ENCODE data around the gene TMEM214.

TMEM214 gene

DNA sequence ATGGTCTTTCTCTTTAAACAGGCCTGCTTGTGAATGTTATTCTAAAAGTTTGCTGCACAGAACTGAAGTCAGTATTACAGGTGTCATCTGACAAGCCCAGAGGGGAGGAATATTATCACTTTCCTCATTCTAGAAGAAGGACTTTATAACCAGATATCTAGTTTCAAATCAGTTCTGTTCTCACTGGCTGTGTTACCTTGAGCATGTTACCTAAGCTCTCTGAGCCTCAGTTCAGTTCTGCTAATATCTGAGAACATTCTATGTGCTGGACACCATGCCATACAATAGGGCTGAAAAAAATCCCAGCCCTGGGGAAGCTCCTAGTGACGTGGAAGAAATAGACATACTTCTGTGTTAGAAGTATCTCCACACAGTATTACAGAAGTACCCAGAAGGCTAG lies 34.4 kb upstream of the TMEM214 start:
- no peak for DNase-seq (ENCODE audit: low read depth)
- Histone ChIP-seq H3K9ac (ENCODE audit: low read length) (no peak overlapping the region), H3K36me3 (ENCODE audit: control insufficient read depth, insufficient read depth, low read length, severe bottlenecking) (peaks cover 8% of the 10 kb centered on the region), H3K9me3 (ENCODE audit: control insufficient read depth, low read length) (no peaks in the 10 kb centered on the region), H3K4me1 (ENCODE audit: control insufficient read depth, insufficient read depth, low read length) (no peaks in the 10 kb centered on the region), H3K4me3 (ENCODE audit: low read length) (no peak overlapping the region), H3K27me3 (replicated peaks; ENCODE audit: control insufficient read depth, insufficient read depth, low read length) (no peaks in the 10 kb centered on the region)

- H3K9me3 ChIP-seq (ENCODE audit: control insufficient read depth, low read length): no peaks in the 10 kb centered on the region
- no peaks in the 10 kb centered on the region for H3K27me3 ChIP-seq (replicated peaks; ENCODE audit: control insufficient read depth, insufficient read depth, low read length)
- no peak overlapping the region for H3K4me3 ChIP-seq (ENCODE audit: low read length)
- DNase-seq (ENCODE audit: low read depth): no peak
- peaks cover 7% of the 10 kb centered on the region for H3K4me1 ChIP-seq (ENCODE audit: control insufficient read depth, insufficient read depth, low read length)
- peaks cover 5% of the 10 kb centered on the region for H3K36me3 ChIP-seq (ENCODE audit: control insufficient read depth, insufficient read depth, low read length, severe bottlenecking)
- no peak overlapping the region for H3K9ac ChIP-seq (ENCODE audit: low read length)
Measured at GRCh38 chr2:27000228-27000627, 32.5 kb upstream of the TMEM214 start.

- H3K9me3 ChIP-seq (ENCODE audit: control insufficient read depth, low read length): no peaks in the 10 kb centered on the region
- no peaks in the 10 kb centered on the region for H3K27me3 ChIP-seq (replicated peaks; ENCODE audit: control insufficient read depth, insufficient read depth, low read length)
- H3K36me3 ChIP-seq (ENCODE audit: control insufficient read depth, insufficient read depth, low read length, severe bottlenecking): peaks cover 3% of the 10 kb centered on the region
- no peak overlapping the region for H3K9ac ChIP-seq (ENCODE audit: low read length)
- no peak overlapping the region for H3K4me3 ChIP-seq (ENCODE audit: low read length)
- H3K4me1 ChIP-seq (ENCODE audit: control insufficient read depth, insufficient read depth, low read length): peaks cover 7% of the 10 kb centered on the region
- no peak for DNase-seq (ENCODE audit: low read depth)
Measured at GRCh38 chr2:27000995-27001394, 31.8 kb upstream of the TMEM214 start.

DNA sequence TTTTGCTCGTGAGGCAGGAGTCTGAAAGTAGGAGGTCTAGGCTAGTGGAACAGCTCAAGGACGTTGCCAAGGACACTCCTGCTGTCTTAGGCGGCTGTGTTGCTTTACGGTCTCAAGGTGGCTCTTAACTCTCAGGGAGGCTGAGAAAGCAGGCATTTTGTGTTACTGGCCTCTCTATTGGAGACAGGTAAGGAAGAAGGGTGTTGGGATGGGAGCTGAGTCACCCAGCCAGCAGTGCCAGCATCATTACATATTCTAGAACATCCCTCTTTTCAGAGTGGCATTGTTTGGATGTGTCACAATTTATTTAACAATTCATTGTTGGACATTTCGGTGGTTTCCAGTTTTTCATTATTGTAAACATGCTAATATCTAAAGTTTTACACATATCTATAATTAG lies 30.8 kb upstream of the TMEM214 start:
- H3K4me1 ChIP-seq (ENCODE audit: control insufficient read depth, insufficient read depth, low read length): peaks cover 7% of the 10 kb centered on the region
- H3K9ac ChIP-seq (ENCODE audit: low read length): no peak overlapping the region
- no peak overlapping the region for H3K4me3 ChIP-seq (ENCODE audit: low read length)
- H3K9me3 ChIP-seq (ENCODE audit: control insufficient read depth, low read length): no peaks in the 10 kb centered on the region
- no peak for DNase-seq (ENCODE audit: low read depth)
- H3K27me3 ChIP-seq (replicated peaks; ENCODE audit: control insufficient read depth, insufficient read depth, low read length): no peaks in the 10 kb centered on the region
- H3K36me3 ChIP-seq (ENCODE audit: control insufficient read depth, insufficient read depth, low read length, severe bottlenecking): peaks cover 3% of the 10 kb centered on the region

GRCh38 chr2:27003007-27003406 lies 29.8 kb upstream of the TMEM214 start:
- H3K27me3 ChIP-seq (replicated peaks; ENCODE audit: control insufficient read depth, insufficient read depth, low read length): no peaks in the 10 kb centered on the region
- no peaks in the 10 kb centered on the region for H3K9me3 ChIP-seq (ENCODE audit: control insufficient read depth, low read length)
- peaks cover 7% of the 10 kb centered on the region for H3K4me1 ChIP-seq (ENCODE audit: control insufficient read depth, insufficient read depth, low read length)
- H3K9ac ChIP-seq (ENCODE audit: low read length): no peak overlapping the region
- peaks cover 3% of the 10 kb centered on the region for H3K36me3 ChIP-seq (ENCODE audit: control insufficient read depth, insufficient read depth, low read length, severe bottlenecking)
- no peak for DNase-seq (ENCODE audit: low read depth)
- H3K4me3 ChIP-seq (ENCODE audit: low read length): no peak overlapping the region

GRCh38 chr2:27003857-27004256 lies 28.9 kb upstream of the TMEM214 start:
- H3K4me1 ChIP-seq (ENCODE audit: control insufficient read depth, insufficient read depth, low read length): peaks cover 12% of the 10 kb centered on the region
- no peak overlapping the region for H3K9ac ChIP-seq (ENCODE audit: low read length)

GRCh38 chr2:27006602-27007415 lies 26.0 kb upstream of the TMEM214 start:
- H3K27me3 ChIP-seq (replicated peaks; ENCODE audit: control insufficient read depth, insufficient read depth, low read length): no peaks in the 10 kb centered on the region
- no peak for DNase-seq (ENCODE audit: low read depth)
- no peaks in the 10 kb centered on the region for H3K9me3 ChIP-seq (ENCODE audit: control insufficient read depth, low read length)
- H3K36me3 ChIP-seq (ENCODE audit: control insufficient read depth, insufficient read depth, low read length, severe bottlenecking): no peaks in the 10 kb centered on the region
- no peak overlapping the region for H3K4me3 ChIP-seq (ENCODE audit: low read length)
- H3K9ac ChIP-seq (ENCODE audit: low read length): no peak overlapping the region
- peaks cover 33% of the 10 kb centered on the region for H3K4me1 ChIP-seq (ENCODE audit: control insufficient read depth, insufficient read depth, low read length)

More at GRCh38 chr2:27003857-27004256, 28.9 kb upstream of the TMEM214 start:
- no peak overlapping the region for H3K4me3 ChIP-seq (ENCODE audit: low read length)
- no peaks in the 10 kb centered on the region for H3K27me3 ChIP-seq (replicated peaks; ENCODE audit: control insufficient read depth, insufficient read depth, low read length)
- no peaks in the 10 kb centered on the region for H3K36me3 ChIP-seq (ENCODE audit: control insufficient read depth, insufficient read depth, low read length, severe bottlenecking)
- DNase-seq (ENCODE audit: low read depth): no peak
- no peaks in the 10 kb centered on the region for H3K9me3 ChIP-seq (ENCODE audit: control insufficient read depth, low read length)

GRCh38 chr2:27007416-27008374 lies 25.1 kb upstream of the TMEM214 start:
- no peak for DNase-seq (ENCODE audit: low read depth)
- no peaks in the 10 kb centered on the region for H3K9me3 ChIP-seq (ENCODE audit: control insufficient read depth, low read length)
- H3K27me3 ChIP-seq (replicated peaks; ENCODE audit: control insufficient read depth, insufficient read depth, low read length): no peaks in the 10 kb centered on the region
- no peak overlapping the region for H3K9ac ChIP-seq (ENCODE audit: low read length)
- peaks cover 41% of the 10 kb centered on the region for H3K4me1 ChIP-seq (ENCODE audit: control insufficient read depth, insufficient read depth, low read length)
- H3K4me3 ChIP-seq (ENCODE audit: low read length): no peak overlapping the region
- H3K36me3 ChIP-seq (ENCODE audit: control insufficient read depth, insufficient read depth, low read length, severe bottlenecking): no peaks in the 10 kb centered on the region

DNA sequence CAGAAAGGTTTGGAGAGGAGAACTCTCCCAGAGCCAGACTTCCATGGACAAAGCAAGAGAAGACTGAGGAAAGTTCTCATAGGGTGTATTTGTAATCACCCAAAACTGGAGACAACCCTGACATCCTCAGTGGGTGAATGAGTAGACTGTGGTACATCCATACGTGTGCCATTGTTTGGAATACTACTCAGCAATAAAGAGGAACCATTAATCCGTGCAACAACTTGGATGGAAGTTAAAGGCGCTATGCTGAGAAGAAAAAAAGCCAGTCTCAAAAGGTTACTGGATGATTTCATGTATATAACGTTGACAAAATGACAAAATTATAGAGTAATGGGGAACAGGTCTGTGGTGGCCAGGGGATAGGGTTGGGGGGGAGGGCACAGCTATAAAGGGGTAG lies 24.1 kb upstream of the TMEM214 start:
- Histone ChIP-seq H3K9me3 (ENCODE audit: control insufficient read depth, low read length) (no peaks in the 10 kb centered on the region), H3K4me1 (ENCODE audit: control insufficient read depth, insufficient read depth, low read length) (peaks cover 47% of the 10 kb centered on the region), H3K36me3 (ENCODE audit: control insufficient read depth, insufficient read depth, low read length, severe bottlenecking) (no peaks in the 10 kb centered on the region), H3K9ac (ENCODE audit: low read length) (no peak overlapping the region), H3K4me3 (ENCODE audit: low read length) (no peak overlapping the region), H3K27me3 (replicated peaks; ENCODE audit: control insufficient read depth, insufficient read depth, low read length) (no peaks in the 10 kb centered on the region)
- no peak for DNase-seq (ENCODE audit: low read depth)

DNA sequence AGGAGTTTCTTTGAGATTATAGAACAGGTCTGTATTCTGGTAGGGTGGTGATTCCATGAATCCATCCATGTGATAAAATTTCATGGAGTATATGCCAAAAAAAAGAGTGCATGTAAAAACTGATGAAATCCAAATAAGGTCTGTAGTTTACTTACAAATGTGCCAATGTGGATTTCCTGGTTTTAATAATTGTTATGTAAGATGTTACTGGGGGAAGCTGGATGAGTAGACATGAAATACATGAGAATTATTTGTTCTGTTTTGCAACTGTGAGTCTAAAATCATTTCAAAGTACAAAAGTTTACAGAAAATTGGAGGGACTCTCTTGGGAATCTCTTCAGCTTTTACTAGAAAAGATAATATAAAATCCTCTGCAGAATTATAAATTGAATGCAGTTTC lies 23.7 kb upstream of the TMEM214 start:
- Histone ChIP-seq H3K4me3 (ENCODE audit: low read length) (no peak overlapping the region), H3K9ac (ENCODE audit: low read length) (peak overlapping the region; percentile 44), H3K36me3 (ENCODE audit: control insufficient read depth, insufficient read depth, low read length, severe bottlenecking) (no peaks in the 10 kb centered on the region), H3K9me3 (ENCODE audit: control insufficient read depth, low read length) (no peaks in the 10 kb centered on the region), H3K27me3 (replicated peaks; ENCODE audit: control insufficient read depth, insufficient read depth, low read length) (no peaks in the 10 kb centered on the region), H3K4me1 (ENCODE audit: control insufficient read depth, insufficient read depth, low read length) (peaks cover 43% of the 10 kb centered on the region)
- no peak for DNase-seq (ENCODE audit: low read depth)

- Histone ChIP-seq H3K9ac (ENCODE audit: low read length) (peak overlapping the region; percentile 44), H3K4me3 (ENCODE audit: low read length) (no peak overlapping the region), H3K9me3 (ENCODE audit: control insufficient read depth, low read length) (no peaks in the 10 kb centered on the region), H3K27me3 (replicated peaks; ENCODE audit: control insufficient read depth, insufficient read depth, low read length) (no peaks in the 10 kb centered on the region), H3K36me3 (ENCODE audit: control insufficient read depth, insufficient read depth, low read length, severe bottlenecking) (no peaks in the 10 kb centered on the region), H3K4me1 (ENCODE audit: control insufficient read depth, insufficient read depth, low read length) (peaks cover 41% of the 10 kb centered on the region)
- no peak for DNase-seq (ENCODE audit: low read depth)
Measured at GRCh38 chr2:27009716-27010115, 23.0 kb upstream of the TMEM214 start.

Measured in adipocyte (in vitro differentiated cells).